ENCODE measurements around the gene UBE2E2.
"Not testable (repeated sequence)": the region's sequence is repeated elsewhere in the genome, so short reads cannot be mapped to it uniquely, and the experiment has no call there.

UBE2E2 gene

GRCh38 chr3:23329471-23330105, 126.5 kb downstream of the UBE2E2 start:
- DNase-seq (ENCODE audit: low spot score): no peak

GRCh38 chr3:23330568-23330967, 127.4 kb downstream of the UBE2E2 start:
- DNase-seq (ENCODE audit: low spot score): no peak

- no peak for DNase-seq (ENCODE audit: low spot score)
Measured at GRCh38 chr3:23331141-23331935, 128.2 kb downstream of the UBE2E2 start.

- DNase-seq (ENCODE audit: low spot score): no peak
Measured at GRCh38 chr3:23333633-23334032, 130.5 kb downstream of the UBE2E2 start.

- not testable (repeated sequence) for DNase-seq (ENCODE audit: low spot score)
Measured at GRCh38 chr3:23336853-23337252, 133.7 kb downstream of the UBE2E2 start.

GRCh38 chr3:23341147-23341838, 138.2 kb downstream of the UBE2E2 start:
- DNase-seq (ENCODE audit: low spot score): no peak

GRCh38 chr3:23342343-23342742, 139.2 kb downstream of the UBE2E2 start:
- DNase-seq (ENCODE audit: low spot score): no peak

GRCh38 chr3:23343509-23343908, 140.4 kb downstream of the UBE2E2 start:
- DNase-seq (ENCODE audit: low spot score): no peak

- DNase-seq (ENCODE audit: low spot score): no peak
Measured at GRCh38 chr3:23344886-23345285, 141.8 kb downstream of the UBE2E2 start.

GRCh38 chr3:23349444-23349843, 146.3 kb downstream of the UBE2E2 start:
- DNase-seq (ENCODE audit: low spot score): not testable (repeated sequence)

- no peak for DNase-seq (ENCODE audit: low spot score)
Measured at GRCh38 chr3:23356169-23356568, 153.0 kb downstream of the UBE2E2 start.

- no peak for DNase-seq (ENCODE audit: low spot score)
Measured at GRCh38 chr3:23356923-23357322, 153.8 kb downstream of the UBE2E2 start.

GRCh38 chr3:23359116-23359515, 156.0 kb downstream of the UBE2E2 start:
- DNase-seq (ENCODE audit: low spot score): no peak

GRCh38 chr3:23365066-23365465, 161.9 kb downstream of the UBE2E2 start:
- no peak for DNase-seq (ENCODE audit: low spot score)

GRCh38 chr3:23368731-23369130, 165.6 kb downstream of the UBE2E2 start:
- DNase-seq (ENCODE audit: low spot score): no peak

- no peak for DNase-seq (ENCODE audit: low spot score)
Measured at GRCh38 chr3:23372285-23372684, 169.2 kb downstream of the UBE2E2 start.

- no peak for DNase-seq (ENCODE audit: low spot score)
Measured at GRCh38 chr3:23376516-23377248, 173.6 kb downstream of the UBE2E2 start.

- no peak for DNase-seq (ENCODE audit: low spot score)
Measured at GRCh38 chr3:23377928-23378672, 175.0 kb downstream of the UBE2E2 start.

GRCh38 chr3:23383875-23384274, 180.7 kb downstream of the UBE2E2 start:
- DNase-seq (ENCODE audit: low spot score): no peak

- no peak for DNase-seq (ENCODE audit: low spot score)
Measured at GRCh38 chr3:23385327-23385726, 182.2 kb downstream of the UBE2E2 start.

- DNase-seq (ENCODE audit: low spot score): no peak
Measured at GRCh38 chr3:23387286-23387918, 184.3 kb downstream of the UBE2E2 start.

All from AG08396 (cell line).